Activated CD4-positive, alpha-beta T cell treated with anti-CD3 and anti-CD28 coated beads, Interleukin-2, amount 50 U/mL, for 48 hours (primary cell): ENCODE results near the gene OAS2.
"Not testable (repeated sequence)": the region's sequence is repeated elsewhere in the genome, so short reads cannot be mapped to it uniquely, and the experiment has no call there.

Experiments
- DNase-seq, 2 experiments: peaks; one replicate each; pipeline ENCODE4 v3.0.0-alpha.2; 2020

OAS2 gene

GRCh38 chr12:112957125-112957524 lies 21.2 kb upstream of the OAS2 start:
- DNase-seq = not testable (repeated sequence)

GRCh38 chr12:112961074-112961473 lies 17.2 kb upstream of the OAS2 start:
- no peak for DNase-seq

GRCh38 chr12:112961536-112961935 lies 16.8 kb upstream of the OAS2 start:
- DNase-seq = no peak

- no peak for DNase-seq
Observed at GRCh38 chr12:112962561-112962960, 15.8 kb upstream of the OAS2 start.

- no peak for DNase-seq
Observed at GRCh38 chr12:112963227-112963861, 15.0 kb upstream of the OAS2 start.

- no peak for DNase-seq
Observed at GRCh38 chr12:112964067-112964670, 14.2 kb upstream of the OAS2 start.

GRCh38 chr12:112964915-112965314 lies 13.4 kb upstream of the OAS2 start:
- DNase-seq = no peak

GRCh38 chr12:112965643-112966042 lies 12.7 kb upstream of the OAS2 start:
- DNase-seq = no peak

GRCh38 chr12:112967306-112967705 lies 11.0 kb upstream of the OAS2 start:
- no peak for DNase-seq

- no peak for DNase-seq
Observed at GRCh38 chr12:112967858-112968257, 10.5 kb upstream of the OAS2 start.

- no peak for DNase-seq
Observed at GRCh38 chr12:112969547-112970306, 8.6 kb upstream of the OAS2 start.

- no peak for DNase-seq
Observed at GRCh38 chr12:112970391-112970790, 7.9 kb upstream of the OAS2 start.

GRCh38 chr12:112971248-112971647 lies 7.1 kb upstream of the OAS2 start:
- no peak for DNase-seq

GRCh38 chr12:112973011-112973735 lies 5.1 kb upstream of the OAS2 start:
- no peak for DNase-seq

GRCh38 chr12:112973818-112974231 lies 4.5 kb upstream of the OAS2 start:
- DNase-seq = no peak

- no peak for DNase-seq
Observed at GRCh38 chr12:112974904-112975303, 3.4 kb upstream of the OAS2 start.

- no peak for DNase-seq
Observed at GRCh38 chr12:112977139-112977538, 1.2 kb upstream of the OAS2 start.

GRCh38 chr12:112977641-112978040 lies 678 bp upstream of the OAS2 start:
- DNase-seq = no peak

GRCh38 chr12:112979041-112979680 lies 842 bp downstream of the OAS2 start:
- peak; percentile 48 to 58 for DNase-seq

GRCh38 chr12:112980491-112981158 lies 2.3 kb downstream of the OAS2 start:
- DNase-seq = no peak

GRCh38 chr12:112985642-112986290 lies 7.4 kb downstream of the OAS2 start:
- no peak for DNase-seq

GRCh38 chr12:112986291-112986800 lies 8.0 kb downstream of the OAS2 start:
- no peak for DNase-seq
